Testis (tissue), 3 donors: Measurements from ENCODE around the gene RDH16. TPM values are rescaled to one million over a fixed set of nuclear protein-coding genes. Genes with fewer than 3 reads are reported as not detected.
"Not testable (repeated sequence)": the region's sequence is repeated elsewhere in the genome, so short reads cannot be mapped to it uniquely, and the experiment has no call there.

Experiments
- DNase-seq: peaks from one replicate; pipeline ENCODE4 v3.0.0-alpha.2; 2019
- H3K27ac ChIP-seq, 2 donors: fragments of 200-600 bp; sonication (generic); one replicate each; pipeline ENCODE4 v1.5.1; 2019
- H3K27me3 ChIP-seq: fragments of 200-600 bp; sonication (generic); one replicate; pipeline ENCODE4 v1.5.1; 2019
- H3K36me3 ChIP-seq: fragments of 200-600 bp; sonication (generic); one replicate; pipeline ENCODE4 v1.5.1; 2017; ENCODE audit warnings: low read depth; ENCODE audit errors: missing control alignments
- H3K4me1 ChIP-seq: fragments of 200-600 bp; sonication (generic); one replicate; pipeline ENCODE4 v1.5.1; 2019
- H3K4me3 ChIP-seq, 2 donors: fragments of 200-600 bp; sonication (generic); one replicate each; pipeline ENCODE4 v1.5.1; 2017 to 2019
- H3K9me3 ChIP-seq: fragments of 200-600 bp; sonication (generic); one replicate; pipeline ENCODE4 v1.5.1; 2017
- POLR2A ChIP-seq: fragments of 450-650 bp; IDR thresholded peaks from one replicate; pipeline ENCODE4 v1.6.1; 2017; ENCODE audit warnings: antibody characterized with exemption, mild to moderate bottlenecking, moderate library complexity
- WGBS, 2 donors: methylation state at CpG; one replicate each; pipeline ENCODE4 v1.1.5; 2018; 5-methylcytosine and 5-hydroxymethylcytosine counted together
- intact Hi-C: fragments of 100-400 bp; cut with DNase I; formaldehyde crosslinking; loops from one replicate; pipeline ENCODE4 v1.15.1; 2023; ENCODE audit warnings: low total_unique reads
- polyA plus RNA-seq: library from polyadenylated mRNA; stranded (reverse); fragments of 350-450 nt; fragmentation: Illumina TruSeq; extraction: RNeasy Lipid Tissue Mini Kit (QIAGEN cat#74804); gene quantifications from one replicate; pipeline ENCODE4 v1.2.3, GENCODE V29; 2014; ENCODE audit warnings: low read depth, low replicate concordance; ENCODE audit not compliant: insufficient read depth
- total RNA-seq, 2 donors: library from RNA; depleted of rRNA; stranded (reverse); fragments of >200 nt; gene quantifications; one replicate each; pipeline ENCODE4 v1.2.3, GENCODE V29; 2016
- TF ChIP-seq, protein P1 (sequence below), 3 experiments: fragments of 450-650 bp in 2 of 3; fragments of 200-600 bp in 1 of 3; sonication (generic) in 1 of 3; IDR thresholded peaks; one replicate each; pipeline ENCODE4 v1.5.1; 2016 to 2019; ENCODE audit warnings: antibody characterized with exemption in 3 of 3, mild to moderate bottlenecking in 2 of 3, moderate library complexity in 1 of 3

RDH16 gene
- total and polyA plus RNA-seq, 3 donors from 2014 or later: 0.83 to 2.9 (median 1.4) TPM

DNA sequence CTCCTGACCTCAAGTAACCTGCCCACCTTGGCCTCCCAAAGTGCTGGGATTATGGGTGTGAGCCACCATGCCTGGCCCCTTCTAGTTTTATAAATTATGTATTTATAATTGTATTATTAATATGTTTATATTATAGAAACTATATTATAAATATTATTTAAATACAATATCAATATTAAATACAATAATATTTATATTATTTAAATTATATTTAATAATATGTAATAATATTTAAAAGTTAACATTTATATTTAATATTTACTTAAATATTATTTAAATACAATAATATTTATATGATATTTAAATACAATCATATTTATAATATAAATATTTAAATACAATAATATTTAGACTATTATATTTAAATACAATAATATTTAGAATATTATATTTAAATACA is 43.2 kb downstream of the RDH16 start:
- H3K4me1 ChIP-seq: no peaks in the 10 kb centered on the region
- no peak for DNase-seq
- H3K27me3 ChIP-seq: no peaks in the 10 kb centered on the region
- H3K27ac ChIP-seq: no peak overlapping the region
- H3K4me3 ChIP-seq: no peak overlapping the region
- H3K36me3 ChIP-seq: no peaks in the 10 kb centered on the region
- intact Hi-C loops: no loop called here
- TF ChIP-seq POLR2A: no peak
- TF ChIP-seq, protein P1, sequence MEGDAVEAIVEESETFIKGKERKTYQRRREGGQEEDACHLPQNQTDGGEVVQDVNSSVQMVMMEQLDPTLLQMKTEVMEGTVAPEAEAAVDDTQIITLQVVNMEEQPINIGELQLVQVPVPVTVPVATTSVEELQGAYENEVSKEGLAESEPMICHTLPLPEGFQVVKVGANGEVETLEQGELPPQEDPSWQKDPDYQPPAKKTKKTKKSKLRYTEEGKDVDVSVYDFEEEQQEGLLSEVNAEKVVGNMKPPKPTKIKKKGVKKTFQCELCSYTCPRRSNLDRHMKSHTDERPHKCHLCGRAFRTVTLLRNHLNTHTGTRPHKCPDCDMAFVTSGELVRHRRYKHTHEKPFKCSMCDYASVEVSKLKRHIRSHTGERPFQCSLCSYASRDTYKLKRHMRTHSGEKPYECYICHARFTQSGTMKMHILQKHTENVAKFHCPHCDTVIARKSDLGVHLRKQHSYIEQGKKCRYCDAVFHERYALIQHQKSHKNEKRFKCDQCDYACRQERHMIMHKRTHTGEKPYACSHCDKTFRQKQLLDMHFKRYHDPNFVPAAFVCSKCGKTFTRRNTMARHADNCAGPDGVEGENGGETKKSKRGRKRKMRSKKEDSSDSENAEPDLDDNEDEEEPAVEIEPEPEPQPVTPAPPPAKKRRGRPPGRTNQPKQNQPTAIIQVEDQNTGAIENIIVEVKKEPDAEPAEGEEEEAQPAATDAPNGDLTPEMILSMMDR (IDR thresholded peaks at IDR 0.05): no peak
- H3K9me3 ChIP-seq: no peaks in the 10 kb centered on the region

DNA sequence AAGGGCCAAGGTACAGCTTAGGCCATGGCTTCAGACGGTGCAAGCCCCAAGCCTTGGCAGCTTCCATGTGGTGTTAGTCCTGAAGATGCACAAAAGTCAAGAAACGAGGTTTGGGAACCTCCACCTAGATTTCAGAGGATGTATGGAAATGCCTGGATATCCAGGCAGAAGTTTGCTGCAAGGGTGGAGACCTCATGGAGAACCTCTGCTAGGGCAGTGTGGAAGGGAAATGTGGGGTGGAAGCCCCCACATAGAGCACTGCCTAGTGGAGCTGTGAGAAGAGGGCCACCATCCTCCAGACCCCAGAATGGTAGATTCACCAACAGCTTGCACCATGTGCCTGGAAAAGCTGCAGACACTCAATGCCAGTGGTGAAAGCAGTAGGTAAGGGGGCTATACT is 48.0 kb downstream of the RDH16 start:
- H3K27me3 ChIP-seq, H3K4me3 ChIP-seq, DNase-seq, H3K36me3 ChIP-seq, H3K9me3 ChIP-seq, intact Hi-C loops, H3K27ac ChIP-seq, H3K4me1 ChIP-seq: not testable (repeated sequence)
- 70 to 75% methylated on average over 2 of the region's 2 CpGs for WGBS, 2 donors

DNA sequence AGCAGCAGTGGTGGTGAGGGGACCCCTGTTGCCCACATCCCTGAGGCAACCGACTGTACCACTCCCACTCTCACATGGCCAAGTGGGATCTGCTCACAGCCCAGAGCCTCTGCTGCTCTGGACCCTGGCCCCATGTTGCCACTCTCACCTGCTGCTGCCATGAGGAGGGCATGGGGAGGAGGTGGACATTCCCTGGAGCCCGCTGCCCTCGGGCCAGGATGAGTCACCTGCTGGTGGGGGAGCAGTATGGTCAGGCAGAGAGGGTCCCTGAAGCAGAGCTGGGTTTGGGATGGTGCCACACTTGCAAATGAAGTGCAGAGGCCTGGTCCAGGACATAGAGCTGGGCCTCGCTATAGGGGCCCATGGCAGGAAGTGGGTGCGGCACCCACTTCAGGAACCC is 49.3 kb downstream of the RDH16 start:
- Histone ChIP-seq H3K4me1 (no peaks in the 10 kb centered on the region), H3K4me3 (no peak overlapping the region), H3K36me3 (no peaks in the 10 kb centered on the region), H3K27me3 (no peaks in the 10 kb centered on the region), H3K27ac (no peak overlapping the region), H3K9me3 (no peaks in the 10 kb centered on the region)
- no peak for DNase-seq
- intact Hi-C loops: no loop called here
- 80% methylated on average over 2 to 5 of the region's 5 CpGs for WGBS, 2 donors
- TF ChIP-seq, protein P1 (IDR thresholded peaks at IDR 0.05): no peak

- TF ChIP-seq, protein P1 (IDR thresholded peaks at IDR 0.05): no peak
- no peak for TF ChIP-seq POLR2A
- 67 to 76% methylated on average over 1 of the region's 1 CpG for WGBS, 2 donors
- DNase-seq: no peak
- Histone ChIP-seq H3K27ac (no peak overlapping the region), H3K4me1 (no peaks in the 10 kb centered on the region), H3K27me3 (no peaks in the 10 kb centered on the region), H3K36me3 (no peaks in the 10 kb centered on the region), H3K9me3 (no peaks in the 10 kb centered on the region), H3K4me3 (no peak overlapping the region)
- intact Hi-C loops: no loop called here
Measured at GRCh38 chr12:56905852-56906251, 51.6 kb downstream of the RDH16 start.

DNA sequence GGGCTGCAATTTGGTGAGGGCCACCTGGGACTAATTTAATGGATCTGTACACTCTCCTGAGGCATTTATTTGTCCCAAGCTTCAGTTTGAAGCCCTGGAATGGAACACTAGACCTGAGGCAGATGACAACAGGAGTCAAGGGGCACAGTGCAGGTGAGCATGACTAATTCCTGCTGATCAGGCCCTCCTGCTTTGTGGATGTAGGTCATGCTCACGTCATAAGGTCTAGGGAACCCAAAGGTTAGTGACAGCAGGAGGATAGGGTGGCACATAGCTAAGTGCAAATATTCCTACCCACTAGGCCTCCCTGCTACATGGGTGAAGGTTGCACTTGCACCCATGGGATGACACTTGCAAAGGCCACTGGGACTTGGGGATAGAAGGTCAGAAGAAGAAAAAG is 54.0 kb downstream of the RDH16 start:
- Histone ChIP-seq H3K27ac (no peak overlapping the region), H3K4me3 (no peak overlapping the region), H3K9me3 (no peaks in the 10 kb centered on the region), H3K27me3 (no peaks in the 10 kb centered on the region), H3K36me3 (no peaks in the 10 kb centered on the region), H3K4me1 (no peaks in the 10 kb centered on the region)
- WGBS, 2 donors: 52 to 75% methylated on average over 1 of the region's 1 CpG
- DNase-seq: no peak
- TF ChIP-seq, protein P1 (IDR thresholded peaks at IDR 0.05): no peak
- no peak for TF ChIP-seq POLR2A
- intact Hi-C loops: no loop called here

Other genes starting within 250 kb of the RDH16 start
- gene NACA, start 232.3 kb downstream of the RDH16 start, total RNA-seq: 100 to 1,000 TPM; 431 to 696 TPM
- gene NACA, start 232.3 kb downstream of the RDH16 start, polyA plus RNA-seq: 866 TPM
- gene PRIM1, start 205.3 kb downstream of the RDH16 start, total RNA-seq: 10 to 100 TPM; 20.5 to 29.9 TPM
- gene PRIM1, start 205.3 kb downstream of the RDH16 start, polyA plus RNA-seq: 21.8 TPM
- gene HSD17B6, start 194.3 kb downstream of the RDH16 start, total RNA-seq: 10 to 100 TPM in 1 of 2 donors, 1 to 10 TPM in 1; 9.8 to 12.0 TPM
- 36.1 TPM for gene HSD17B6, start 194.3 kb downstream of the RDH16 start, polyA plus RNA-seq
- under 1 TPM in 1 of 2 donors, not detected in 1; 0.43 TPM for gene SDR9C7, start 23.2 kb downstream of the RDH16 start, total RNA-seq
- 0.46 TPM for gene SDR9C7, start 23.2 kb downstream of the RDH16 start, polyA plus RNA-seq
- 10 to 100 TPM; 21.0 to 21.7 TPM for gene ZBTB39, start 48.9 kb upstream of the RDH16 start, total RNA-seq
- 15.3 TPM for gene ZBTB39, start 48.9 kb upstream of the RDH16 start, polyA plus RNA-seq
- 1 to 10 TPM; 2.5 to 2.9 TPM for gene TAC3, start 58.9 kb upstream of the RDH16 start, total RNA-seq
- 3.9 TPM for gene TAC3, start 58.9 kb upstream of the RDH16 start, polyA plus RNA-seq
- gene MYO1A, start 92.5 kb upstream of the RDH16 start, total RNA-seq: 1 to 10 TPM; 5.9 to 7.6 TPM
- gene MYO1A, start 92.5 kb upstream of the RDH16 start, polyA plus RNA-seq: 5.4 TPM
- gene NEMP1, start 121.2 kb upstream of the RDH16 start, total RNA-seq: 10 to 100 TPM; 18.1 to 18.2 TPM
- 15.9 TPM for gene NEMP1, start 121.2 kb upstream of the RDH16 start, polyA plus RNA-seq
- gene NAB2, start 131.5 kb upstream of the RDH16 start, total RNA-seq: 10 to 100 TPM; 45.7 to 59.5 TPM
- 31.4 TPM for gene NAB2, start 131.5 kb upstream of the RDH16 start, polyA plus RNA-seq
- 10 to 100 TPM; 66.2 to 81.5 TPM for gene STAT6, start 153.8 kb upstream of the RDH16 start, total RNA-seq
- 53.2 TPM for gene STAT6, start 153.8 kb upstream of the RDH16 start, polyA plus RNA-seq
- 100 to 1,000 TPM; 135 to 200 TPM for gene LRP1, start 170.9 kb upstream of the RDH16 start, total RNA-seq
- gene LRP1, start 170.9 kb upstream of the RDH16 start, polyA plus RNA-seq: 82.4 TPM
- gene LRP1-AS, start 190.0 kb upstream of the RDH16 start, total RNA-seq: not detected
- not detected for gene LRP1-AS, start 190.0 kb upstream of the RDH16 start, polyA plus RNA-seq